ENCODE results near the gene RIN2.

RIN2 gene

GRCh38 chr20:19740512-19740911 lies 17.5 kb upstream of the RIN2 start:
- no peak overlapping the region for H3K56ac ChIP-seq (ENCODE audit: low read length)
- H2BK120ac ChIP-seq (ENCODE audit: low read depth, low read length): no peak overlapping the region
- no peak overlapping the region for H3K9ac ChIP-seq (ENCODE audit: low read length)
- DNase-seq: no peak
- no peaks in the 10 kb centered on the region for H3K27me3 ChIP-seq (ENCODE audit: insufficient read depth, low read length, poor library complexity)
- H2BK5ac ChIP-seq (ENCODE audit: low read length): no peak overlapping the region
- H3K4me3 ChIP-seq (ENCODE audit: low read length): no peak overlapping the region
- H3K23ac ChIP-seq (ENCODE audit: low read length): no peak overlapping the region
- H3K36me3 ChIP-seq (ENCODE audit: control insufficient read depth, insufficient read depth, low read length): no peaks in the 10 kb centered on the region
- WGBS (ENCODE audit: extremely low coverage, insufficient coverage, low lambda C conversion rate): no CpG with 5 or more reads among the region's 3 CpGs
- no peak overlapping the region for H3K4ac ChIP-seq (ENCODE audit: low read depth, low read length)
- no peak overlapping the region for H3K18ac ChIP-seq (ENCODE audit: low read length)
- H2AK5ac ChIP-seq (ENCODE audit: low read length): no peak overlapping the region
- H3K27ac ChIP-seq (ENCODE audit: low read depth, low read length): no peak overlapping the region
- no peak overlapping the region for H3K4me2 ChIP-seq (ENCODE audit: low read length)
- H3K79me2 ChIP-seq (ENCODE audit: control insufficient read depth, insufficient read depth, low read length): no peaks in the 10 kb centered on the region
- H3K79me1 ChIP-seq (ENCODE audit: low read length): no peaks in the 10 kb centered on the region
- H3K4me1 ChIP-seq (ENCODE audit: control insufficient read depth, low read depth, low read length): peaks cover 6% of the 10 kb centered on the region
- H2BK15ac ChIP-seq (replicated peaks; ENCODE audit: low read depth): no peak overlapping the region
- no peak overlapping the region for H4K5ac ChIP-seq (ENCODE audit: low read length)
- no peak overlapping the region for H4K8ac ChIP-seq (ENCODE audit: low read depth, low read length)

DNA sequence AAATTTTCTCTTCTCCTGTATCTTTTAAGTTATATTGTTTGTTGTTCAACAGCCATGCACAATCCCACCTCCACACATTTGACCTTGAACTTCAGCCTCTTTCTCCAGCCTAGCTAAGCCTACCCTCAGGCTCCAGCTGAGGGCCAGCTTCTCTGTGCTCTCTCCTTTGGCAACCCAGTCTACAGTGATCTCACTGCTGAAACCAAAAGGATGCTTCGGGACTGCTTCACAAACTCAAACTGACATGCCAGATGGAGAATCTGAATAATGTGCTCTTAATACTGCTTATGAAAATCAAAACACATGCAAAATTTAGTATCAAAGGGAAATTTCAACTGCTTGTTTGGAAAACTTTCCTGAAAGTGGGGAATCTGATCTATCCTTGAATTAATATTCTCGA lies 16.1 kb upstream of the RIN2 start:
- WGBS (ENCODE audit: extremely low coverage, insufficient coverage, low lambda C conversion rate): no CpG with 5 or more reads among the region's 2 CpGs
- H3K27ac ChIP-seq (ENCODE audit: low read depth, low read length): no peak overlapping the region
- H2BK5ac ChIP-seq (ENCODE audit: low read length): no peak overlapping the region
- no peaks in the 10 kb centered on the region for H3K27me3 ChIP-seq (ENCODE audit: insufficient read depth, low read length, poor library complexity)
- H2AK5ac ChIP-seq (ENCODE audit: low read length): no peak overlapping the region
- H3K4me1 ChIP-seq (ENCODE audit: control insufficient read depth, low read depth, low read length): peaks cover 3% of the 10 kb centered on the region
- no peak for DNase-seq
- H3K79me2 ChIP-seq (ENCODE audit: control insufficient read depth, insufficient read depth, low read length): no peaks in the 10 kb centered on the region
- H3K56ac ChIP-seq (ENCODE audit: low read length): no peak overlapping the region
- H3K4me2 ChIP-seq (ENCODE audit: low read length): no peak overlapping the region
- no peak overlapping the region for H4K5ac ChIP-seq (ENCODE audit: low read length)
- no peak overlapping the region for H2BK15ac ChIP-seq (replicated peaks; ENCODE audit: low read depth)
- no peaks in the 10 kb centered on the region for H3K79me1 ChIP-seq (ENCODE audit: low read length)
- H3K18ac ChIP-seq (ENCODE audit: low read length): no peak overlapping the region
- H3K4ac ChIP-seq (ENCODE audit: low read depth, low read length): no peak overlapping the region
- no peak overlapping the region for H4K8ac ChIP-seq (ENCODE audit: low read depth, low read length)
- no peak overlapping the region for H3K9ac ChIP-seq (ENCODE audit: low read length)
- H3K36me3 ChIP-seq (ENCODE audit: control insufficient read depth, insufficient read depth, low read length): no peaks in the 10 kb centered on the region
- no peak overlapping the region for H3K23ac ChIP-seq (ENCODE audit: low read length)
- H2BK120ac ChIP-seq (ENCODE audit: low read depth, low read length): no peak overlapping the region
- no peak overlapping the region for H3K4me3 ChIP-seq (ENCODE audit: low read length)

DNA sequence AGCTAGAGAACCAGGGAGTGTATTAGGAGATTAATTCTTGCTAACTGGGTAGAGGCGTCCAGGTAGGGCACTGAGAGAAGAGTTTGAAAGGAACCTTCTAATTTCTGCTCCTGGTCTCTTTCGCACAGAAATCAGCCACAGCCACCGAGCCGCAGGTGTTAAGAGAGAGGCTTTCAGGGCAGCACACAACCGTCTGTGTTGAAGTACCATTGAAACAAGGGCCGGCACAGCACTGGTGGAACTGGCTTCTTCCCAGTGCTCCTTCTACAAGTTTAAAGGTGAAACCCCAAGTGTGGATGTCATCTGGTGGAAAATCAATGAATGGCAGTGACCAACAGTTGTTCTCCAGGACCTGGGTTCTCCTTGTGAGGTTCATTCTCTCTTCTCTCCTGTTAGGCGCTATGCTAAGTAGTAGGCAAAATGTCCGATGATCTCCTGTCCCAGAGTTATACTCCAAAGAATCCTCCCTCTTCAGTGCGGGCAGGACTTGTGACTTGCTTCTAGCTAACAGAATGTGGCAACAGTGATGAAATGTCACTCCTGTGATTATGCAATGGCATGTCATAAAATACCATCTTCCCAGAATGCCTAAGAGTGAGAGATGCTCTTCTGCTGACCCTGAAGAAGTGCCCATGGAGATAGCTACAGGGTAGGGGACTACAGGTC lies 15.0 kb upstream of the RIN2 start:
- no peaks in the 10 kb centered on the region for H3K27me3 ChIP-seq (ENCODE audit: insufficient read depth, low read length, poor library complexity)
- no peak overlapping the region for H2BK5ac ChIP-seq (ENCODE audit: low read length)
- no peak overlapping the region for H3K18ac ChIP-seq (ENCODE audit: low read length)
- no peak overlapping the region for H3K56ac ChIP-seq (ENCODE audit: low read length)
- no peaks in the 10 kb centered on the region for H3K79me2 ChIP-seq (ENCODE audit: control insufficient read depth, insufficient read depth, low read length)
- H3K27ac ChIP-seq (ENCODE audit: low read depth, low read length): no peak overlapping the region
- no peak overlapping the region for H3K23ac ChIP-seq (ENCODE audit: low read length)
- no peak overlapping the region for H3K4me2 ChIP-seq (ENCODE audit: low read length)
- H2BK120ac ChIP-seq (ENCODE audit: low read depth, low read length): no peak overlapping the region
- peak; percentile 14 for DNase-seq
- no CpG with 5 or more reads among the region's 9 CpGs for WGBS (ENCODE audit: extremely low coverage, insufficient coverage, low lambda C conversion rate)
- H3K36me3 ChIP-seq (ENCODE audit: control insufficient read depth, insufficient read depth, low read length): no peaks in the 10 kb centered on the region
- H2AK5ac ChIP-seq (ENCODE audit: low read length): no peak overlapping the region
- peaks cover 3% of the 10 kb centered on the region for H3K4me1 ChIP-seq (ENCODE audit: control insufficient read depth, low read depth, low read length)
- H4K8ac ChIP-seq (ENCODE audit: low read depth, low read length): no peak overlapping the region
- no peak overlapping the region for H2BK15ac ChIP-seq (replicated peaks; ENCODE audit: low read depth)
- H3K4me3 ChIP-seq (ENCODE audit: low read length): no peak overlapping the region
- no peak overlapping the region for H4K5ac ChIP-seq (ENCODE audit: low read length)
- no peaks in the 10 kb centered on the region for H3K79me1 ChIP-seq (ENCODE audit: low read length)
- no peak overlapping the region for H3K9ac ChIP-seq (ENCODE audit: low read length)
- no peak overlapping the region for H3K4ac ChIP-seq (ENCODE audit: low read depth, low read length)

- no peak overlapping the region for H4K8ac ChIP-seq (ENCODE audit: low read depth, low read length)
- H2AK5ac ChIP-seq (ENCODE audit: low read length): no peak overlapping the region
- H3K27ac ChIP-seq (ENCODE audit: low read depth, low read length): no peak overlapping the region
- no peaks in the 10 kb centered on the region for H3K79me2 ChIP-seq (ENCODE audit: control insufficient read depth, insufficient read depth, low read length)
- no peaks in the 10 kb centered on the region for H3K27me3 ChIP-seq (ENCODE audit: insufficient read depth, low read length, poor library complexity)
- no peak overlapping the region for H4K5ac ChIP-seq (ENCODE audit: low read length)
- no peak overlapping the region for H2BK120ac ChIP-seq (ENCODE audit: low read depth, low read length)
- no peak overlapping the region for H3K4ac ChIP-seq (ENCODE audit: low read depth, low read length)
- no peaks in the 10 kb centered on the region for H3K79me1 ChIP-seq (ENCODE audit: low read length)
- no peak overlapping the region for H3K9ac ChIP-seq (ENCODE audit: low read length)
- H3K56ac ChIP-seq (ENCODE audit: low read length): no peak overlapping the region
- H3K4me2 ChIP-seq (ENCODE audit: low read length): no peak overlapping the region
- H3K23ac ChIP-seq (ENCODE audit: low read length): no peak overlapping the region
- H3K36me3 ChIP-seq (ENCODE audit: control insufficient read depth, insufficient read depth, low read length): no peaks in the 10 kb centered on the region
- no peak overlapping the region for H3K18ac ChIP-seq (ENCODE audit: low read length)
- H3K4me1 ChIP-seq (ENCODE audit: control insufficient read depth, low read depth, low read length): peaks cover 3% of the 10 kb centered on the region
- no peak for DNase-seq
- H2BK15ac ChIP-seq (replicated peaks; ENCODE audit: low read depth): no peak overlapping the region
- H2BK5ac ChIP-seq (ENCODE audit: low read length): no peak overlapping the region
- H3K4me3 ChIP-seq (ENCODE audit: low read length): no peak overlapping the region
- no CpG with 5 or more reads among the region's 1 CpG for WGBS (ENCODE audit: extremely low coverage, insufficient coverage, low lambda C conversion rate)
Measured at GRCh38 chr20:19743640-19743995, 14.4 kb upstream of the RIN2 start.

DNA sequence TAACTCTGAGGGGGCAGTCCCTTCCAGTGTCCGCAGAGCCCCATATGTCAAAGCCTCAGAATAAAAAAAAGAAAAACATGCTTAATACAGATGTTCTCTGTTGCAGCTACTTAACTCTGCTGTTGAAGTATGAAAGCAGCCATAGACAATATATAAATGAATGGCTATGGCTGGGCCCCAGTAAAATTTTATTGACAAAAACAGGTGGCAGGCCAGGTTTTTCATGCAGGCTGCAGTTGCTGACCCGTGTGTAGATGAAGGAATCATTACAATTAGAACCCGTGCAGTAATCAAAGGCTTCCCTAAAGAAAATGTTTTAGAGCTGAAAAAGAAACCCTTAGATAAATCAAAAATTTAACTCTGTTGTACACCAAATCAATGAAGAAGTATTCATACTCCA lies 13.0 kb upstream of the RIN2 start:
- no peak overlapping the region for H2AK5ac ChIP-seq (ENCODE audit: low read length)
- H3K79me1 ChIP-seq (ENCODE audit: low read length): no peaks in the 10 kb centered on the region
- no peak overlapping the region for H3K9ac ChIP-seq (ENCODE audit: low read length)
- no peak overlapping the region for H3K4me3 ChIP-seq (ENCODE audit: low read length)
- H2BK15ac ChIP-seq (replicated peaks; ENCODE audit: low read depth): no peak overlapping the region
- H3K27ac ChIP-seq (ENCODE audit: low read depth, low read length): no peak overlapping the region
- no peak overlapping the region for H3K4me2 ChIP-seq (ENCODE audit: low read length)
- no peaks in the 10 kb centered on the region for H3K79me2 ChIP-seq (ENCODE audit: control insufficient read depth, insufficient read depth, low read length)
- H2BK120ac ChIP-seq (ENCODE audit: low read depth, low read length): no peak overlapping the region
- no peak overlapping the region for H2BK5ac ChIP-seq (ENCODE audit: low read length)
- H3K36me3 ChIP-seq (ENCODE audit: control insufficient read depth, insufficient read depth, low read length): no peaks in the 10 kb centered on the region
- H3K18ac ChIP-seq (ENCODE audit: low read length): no peak overlapping the region
- peaks cover 3% of the 10 kb centered on the region for H3K4me1 ChIP-seq (ENCODE audit: control insufficient read depth, low read depth, low read length)
- H3K23ac ChIP-seq (ENCODE audit: low read length): no peak overlapping the region
- no peak overlapping the region for H4K5ac ChIP-seq (ENCODE audit: low read length)
- WGBS (ENCODE audit: extremely low coverage, insufficient coverage, low lambda C conversion rate): no CpG with 5 or more reads among the region's 3 CpGs
- no peak for DNase-seq
- no peak overlapping the region for H4K8ac ChIP-seq (ENCODE audit: low read depth, low read length)
- no peaks in the 10 kb centered on the region for H3K27me3 ChIP-seq (ENCODE audit: insufficient read depth, low read length, poor library complexity)
- H3K4ac ChIP-seq (ENCODE audit: low read depth, low read length): no peak overlapping the region
- no peak overlapping the region for H3K56ac ChIP-seq (ENCODE audit: low read length)

DNA sequence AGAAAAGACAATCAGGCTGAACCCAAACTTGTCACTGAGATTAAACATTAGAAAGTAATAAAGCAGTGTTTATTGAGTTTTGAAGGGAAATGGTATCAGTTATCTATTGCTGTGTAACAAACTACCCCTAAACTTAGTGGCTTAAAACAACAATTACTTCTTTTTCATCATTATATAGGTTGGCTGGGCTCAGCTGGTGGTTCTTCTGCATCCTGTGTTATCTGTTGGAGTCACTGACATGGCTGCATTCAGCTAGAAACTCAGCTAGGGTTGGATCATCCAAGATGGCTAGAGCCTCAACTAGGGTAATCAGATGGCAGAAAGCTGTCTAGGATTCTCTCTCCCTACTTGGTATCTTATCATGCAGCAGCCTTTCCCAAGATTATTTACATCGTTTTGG lies 12.5 kb upstream of the RIN2 start:
- DNase-seq: no peak
- Histone ChIP-seq H3K36me3 (ENCODE audit: control insufficient read depth, insufficient read depth, low read length) (no peaks in the 10 kb centered on the region), H2BK120ac (ENCODE audit: low read depth, low read length) (no peak overlapping the region), H3K27me3 (ENCODE audit: insufficient read depth, low read length, poor library complexity) (no peaks in the 10 kb centered on the region), H3K4me1 (ENCODE audit: control insufficient read depth, low read depth, low read length) (peaks cover 3% of the 10 kb centered on the region), H3K9ac (ENCODE audit: low read length) (no peak overlapping the region), H3K79me1 (ENCODE audit: low read length) (no peaks in the 10 kb centered on the region), H2BK15ac (replicated peaks; ENCODE audit: low read depth) (no peak overlapping the region), H3K4me3 (ENCODE audit: low read length) (no peak overlapping the region), H2AK5ac (ENCODE audit: low read length) (no peak overlapping the region), H3K79me2 (ENCODE audit: control insufficient read depth, insufficient read depth, low read length) (no peaks in the 10 kb centered on the region), H3K4ac (ENCODE audit: low read depth, low read length) (no peak overlapping the region), H3K56ac (ENCODE audit: low read length) (no peak overlapping the region), H2BK5ac (ENCODE audit: low read length) (no peak overlapping the region), H4K5ac (ENCODE audit: low read length) (no peak overlapping the region), H3K27ac (ENCODE audit: low read depth, low read length) (no peak overlapping the region), H3K23ac (ENCODE audit: low read length) (no peak overlapping the region), H4K8ac (ENCODE audit: low read depth, low read length) (no peak overlapping the region), H3K18ac (ENCODE audit: low read length) (no peak overlapping the region), H3K4me2 (ENCODE audit: low read length) (no peak overlapping the region)
- WGBS (ENCODE audit: extremely low coverage, insufficient coverage, low lambda C conversion rate): no CpG with 5 or more reads among the region's 1 CpG

Data from mesendoderm (in vitro differentiated cells).